Keratinocyte (primary cell): Measurements from ENCODE around the gene INPP4B. TPM values are rescaled to one million over a fixed set of nuclear protein-coding genes. Genes with fewer than 3 reads are reported as not detected.

ENCODE experiments used
- DNase-seq: peaks from one replicate; pipeline ENCODE4 v3.0.0-alpha.2; 2011; ENCODE audit warnings: low read depth, missing footprints, low spot score
- FAIRE-seq: peaks from 2 replicates; lab custom pipeline; 2011; peaks lifted over from hg19 to GRCh38; lab: Jason Lieb, UNC
- H2AFZ ChIP-seq: 2 replicates; pipeline ENCODE4 v1.6.0; 2012; ENCODE audit warnings: low read length, control low read depth, inconsistent platforms; ENCODE audit not compliant: control insufficient read depth
- H3K27ac ChIP-seq: 2 replicates; pipeline ENCODE4 v1.5.1; 2011; ENCODE audit warnings: low read length; ENCODE audit not compliant: control insufficient read depth, insufficient read depth
- H3K27me3 ChIP-seq: 3 replicates; pipeline ENCODE4 v1.6.0; 2011; ENCODE audit warnings: low read length; ENCODE audit not compliant: control insufficient read depth, insufficient read depth; ENCODE audit errors: extremely low read depth
- H3K36me3 ChIP-seq, 2 experiments: 2 replicates in 1 of 2; 3 replicates in 1 of 2; pipeline ENCODE4 v1.5.1; 2011; ENCODE audit warnings: low read length in 2 of 2, mild to moderate bottlenecking in 1 of 2; ENCODE audit not compliant: control insufficient read depth in 2 of 2, insufficient read depth in 2 of 2; ENCODE audit errors: extremely low read depth in 1 of 2
- H3K4me1 ChIP-seq: 3 replicates; pipeline ENCODE4 v1.5.1; 2011; ENCODE audit warnings: low read length; ENCODE audit not compliant: control insufficient read depth, insufficient read depth; ENCODE audit errors: extremely low read depth
- H3K4me2 ChIP-seq: 3 replicates; pipeline ENCODE4 v1.6.0; 2011; ENCODE audit warnings: low read depth, low read length; ENCODE audit not compliant: control insufficient read depth, insufficient read depth; ENCODE audit errors: extremely low read depth
- H3K4me3 ChIP-seq, 3 experiments: fragments of 200-600 bp in 1 of 3; sonication (generic) in 1 of 3; 2 replicates in 2 of 3; 3 replicates in 1 of 3; pipeline ENCODE4 v1.5.1; 2011 to 2016; ENCODE audit warnings: low read length in 3 of 3, mild to moderate bottlenecking in 3 of 3, control low read depth in 2 of 3, inconsistent platforms in 1 of 3, low read depth in 1 of 3, mixed read lengths in 1 of 3, mixed run types in 1 of 3, moderate library complexity in 1 of 3; ENCODE audit not compliant: control insufficient read depth in 2 of 3, insufficient read depth in 2 of 3; ENCODE audit errors: extremely low read depth in 1 of 3
- H3K79me2 ChIP-seq: 2 replicates; pipeline ENCODE4 v1.6.0; 2012; ENCODE audit warnings: low read length; ENCODE audit not compliant: control insufficient read depth, insufficient read depth
- H3K9ac ChIP-seq: 3 replicates; pipeline ENCODE4 v1.6.0; 2011; ENCODE audit warnings: low read length; ENCODE audit not compliant: control insufficient read depth, insufficient read depth; ENCODE audit errors: extremely low read depth
- H3K9me1 ChIP-seq: 3 replicates; pipeline ENCODE4 v1.6.0; 2011; ENCODE audit warnings: low read length; ENCODE audit not compliant: control insufficient read depth, insufficient read depth; ENCODE audit errors: extremely low read depth
- H3K9me3 ChIP-seq: 2 replicates; pipeline ENCODE4 v1.5.1; 2012; ENCODE audit warnings: low read depth, low read length; ENCODE audit not compliant: control insufficient read depth
- H4K20me1 ChIP-seq: 3 replicates; pipeline ENCODE4 v1.6.0; 2011; ENCODE audit warnings: low read length; ENCODE audit not compliant: control insufficient read depth, insufficient read depth; ENCODE audit errors: extremely low read depth
- CTCF ChIP-seq, 3 experiments: IDR thresholded peaks in 1 of 3; conservative IDR thresholded peaks in 1 of 3; optimal IDR thresholded peaks in 1 of 3; 2 replicates in 2 of 3; 3 replicates in 1 of 3; pipeline versions ENCODE3 to v1.5.1; 2011; ENCODE audit warnings: low read length in 3 of 3, mild to moderate bottlenecking in 3 of 3, moderate library complexity in 2 of 3, control low read depth in 1 of 3, inconsistent platforms in 1 of 3; ENCODE audit not compliant: insufficient read depth in 2 of 3; ENCODE audit errors: extremely low read depth in 1 of 3
- EZH2 ChIP-seq: IDR thresholded peaks from one replicate; pipeline ENCODE4 v1.6.1; 2012; ENCODE audit warnings: inconsistent platforms, mild to moderate bottlenecking, low read length, moderate library complexity
- dilution Hi-C: fragments of 300-500 bp; cut with MboI; formaldehyde crosslinking; loops from one replicate; pipeline ENCODE4 v1.7.0; 2020; ENCODE audit warnings: low sequenced_read_pairs; ENCODE audit not compliant: extremely low pct_ligation_motif_present
- polyA plus RNA-seq, 5 experiments: library from polyadenylated mRNA; depleted of rRNA in 3 of 5; stranded (reverse) in 3 of 5; stranded (forward) in 1 of 5; unstranded in 1 of 5; fragments of >200 nt; gene quantifications; 1 replicate in 1 of 5; 2 replicates in 3 of 5; 3 replicates in 1 of 5; pipeline versions ENCODE4 v1.2.1 to v1.2.3, GENCODE V29; 2011 to 2012; ENCODE audit warnings: missing spikeins in 2 of 5, low read depth in 1 of 5, low replicate concordance in 1 of 5

INPP4B gene
- polyA plus RNA-seq, 1 donor (not counting 4 experiments of a cell fraction or from before 2014, with no cell fraction given) = 50.2 TPM

GRCh38 chr4:142405021-142405694, 440.9 kb downstream of the INPP4B start:
- peaks cover 56% of the 10 kb centered on the region for H3K4me1 ChIP-seq
- peaks cover 6 to 14% of the 10 kb centered on the region in 2 experiments for H3K36me3 ChIP-seq
- H2AFZ ChIP-seq = no peak overlapping the region
- DNase-seq (peak; percentile 99), FAIRE-seq (peak; percentile 100)
- peak overlapping the region; percentile 89 for H3K9ac ChIP-seq
- dilution Hi-C loops = no loop called here
- H3K27ac ChIP-seq = peak overlapping the region; percentile 99
- H3K27me3 ChIP-seq = no peaks in the 10 kb centered on the region
- H3K9me1 ChIP-seq = no peaks in the 10 kb centered on the region
- peaks cover 44% of the 10 kb centered on the region for H3K79me2 ChIP-seq
- no peaks in the 10 kb centered on the region for H4K20me1 ChIP-seq
- peak overlapping the region; percentile 54 to 78 (median 75) for H3K4me3 ChIP-seq
- TF ChIP-seq EZH2 = no peak
- TF ChIP-seq CTCF (optimal IDR thresholded peaks at IDR 0.05 in 1 of 3, IDR thresholded peaks at IDR 0.05 in 1 of 3, conservative IDR thresholded peaks at IDR 0.05 in 1 of 3; ENCODE audit: extremely low read depth in 1 of 3, insufficient read depth in 2 of 3, low read length in 3 of 3) = no peak
- H3K4me2 ChIP-seq = peak overlapping the region; percentile 92
- no peaks in the 10 kb centered on the region for H3K9me3 ChIP-seq

- Histone ChIP-seq H2AFZ (no peak overlapping the region), H3K4me1 (peaks cover 61% of the 10 kb centered on the region), H3K9ac (peak overlapping the region; percentile 89), H3K9me3 (no peaks in the 10 kb centered on the region), H3K27me3 (no peaks in the 10 kb centered on the region), H4K20me1 (no peaks in the 10 kb centered on the region), H3K27ac (peak overlapping the region; percentile 99), H3K4me2 (peak overlapping the region; percentile 92), H3K4me3 (peak overlapping the region; percentile 54 to 78 (median 75)), H3K79me2 (peaks cover 53% of the 10 kb centered on the region), H3K9me1 (no peaks in the 10 kb centered on the region), H3K36me3 (peaks cover 6 to 14% of the 10 kb centered on the region in 2 experiments)
- no peak for DNase-seq
- TF ChIP-seq CTCF (optimal IDR thresholded peaks at IDR 0.05 in 1 of 3, IDR thresholded peaks at IDR 0.05 in 1 of 3, conservative IDR thresholded peaks at IDR 0.05 in 1 of 3; ENCODE audit: extremely low read depth in 1 of 3, insufficient read depth in 2 of 3, low read length in 3 of 3) (no peak), EZH2 (no peak)
- FAIRE-seq = no peak
- dilution Hi-C loops = no loop called here
Observed at GRCh38 chr4:142404191-142404611, 441.9 kb downstream of the INPP4B start.
